HepG2 (cell line): Measurements from ENCODE around the gene JPH4.

Experiments used
- ATF6 ChIP-seq: sonication (generic); formaldehyde crosslinking; conservative IDR thresholded peaks from 2 replicates; pipeline ENCODE4 v1.4.0; 2020; ENCODE audit warnings: missing genetic modification reagents
- EZH2 ChIP-seq: conservative IDR thresholded peaks from 2 replicates; pipeline ENCODE4 v1.6.1; 2012; ENCODE audit warnings: mild to moderate bottlenecking, low read depth, low read length, moderate library complexity
- RBM39 ChIP-seq: fragments of 200-400 bp; formaldehyde crosslinking; IDR thresholded peaks from one replicate; pipeline ENCODE4 v1.6.1; 2018; ENCODE audit warnings: antibody characterized with exemption, mild to moderate bottlenecking, low read depth, low read length; ENCODE audit not compliant: poor library complexity, severe bottlenecking
- STAG1 ChIP-seq: sonication (generic); formaldehyde crosslinking; IDR thresholded peaks from 2 replicates; pipeline ENCODE4 v1.4.0; 2020; ENCODE audit warnings: missing genetic modification reagents
- USF2 ChIP-seq, 2 experiments: sonication (generic) in 1 of 2; formaldehyde crosslinking in 1 of 2; IDR thresholded peaks; 2 replicates each; pipeline versions ENCODE4 v1.5.1 to v1.6.1; 2011 to 2020; ENCODE audit warnings: borderline replicate concordance in 1 of 2, low read depth in 1 of 2, low read length in 1 of 2, mild to moderate bottlenecking in 1 of 2, missing genetic modification reagents in 1 of 2, moderate library complexity in 1 of 2
- ZNF251 ChIP-seq: sonication (generic); formaldehyde crosslinking; IDR thresholded peaks from 2 replicates; pipeline ENCODE4 v1.9.0; 2021; ENCODE audit warnings: mild to moderate bottlenecking, missing genetic modification reagents
- ZSCAN25 ChIP-seq: sonication (generic); formaldehyde crosslinking; IDR thresholded peaks from 2 replicates; pipeline ENCODE4 v1.8.0; 2022; ENCODE audit warnings: mild to moderate bottlenecking, missing genetic modification reagents

- TF ChIP-seq USF2 (IDR thresholded peaks at IDR 0.05; ENCODE audit: low read depth, low read length) (no peak), USF2 (CRISPR knock-in tag; IDR thresholded peaks at IDR 0.05; ENCODE audit: borderline replicate concordance) (peak; percentile 19; the same call in 1 of the 2 replicates), ZSCAN25 (peak; percentile 91), STAG1 (CRISPR knock-in tag) (no peak), ZNF251 (CRISPR knock-in tag) (no peak), RBM39 (peak; percentile 50), EZH2 (no peak), ATF6 (no peak)
Measured at GRCh38 chr14:23551266-23552028, 27.1 kb downstream of the JPH4 start, which contains the start of gene ZFHX2.
